HEK293T (cell line): ENCODE results near the gene EZR.
A peak's percentile ranks its signal among the peaks of the same experiment; 100 is the strongest.

Source experiments
- CTCF ChIA-PET: fragments of 350-600 bp; formaldehyde crosslinking; extraction: SDS; loops from one replicate; lab custom pipeline; 2021; ENCODE audit warnings: antibody characterized with exemption, inconsistent platforms; lab: Yijun Ruan, JAX
- POLR2A ChIA-PET: fragments of 350-600 bp; formaldehyde crosslinking; extraction: SDS; loops from one replicate; lab custom pipeline; 2020; ENCODE audit warnings: antibody characterized with exemption, inconsistent platforms; lab: Yijun Ruan, JAX
- DNase-seq: peaks from one replicate; pipeline ENCODE4 v3.0.0; 2012; ENCODE audit warnings: mixed read lengths; ENCODE audit errors: extremely low spot score
- ARNT ChIP-seq: fragments of 450-650 bp; IDR thresholded peaks from 2 replicates; pipeline ENCODE4 v1.6.1; 2017; ENCODE audit warnings: mild to moderate bottlenecking
- BHLHE40 ChIP-seq: fragments of 450-650 bp; IDR thresholded peaks from 2 replicates; pipeline ENCODE4 v1.6.1; 2016; ENCODE audit warnings: mild to moderate bottlenecking, moderate library complexity, borderline replicate concordance
- CTBP1 ChIP-seq: fragments of 450-650 bp; IDR thresholded peaks from 2 replicates; pipeline ENCODE4 v1.6.1; 2016; ENCODE audit warnings: borderline replicate concordance
- ELF4 ChIP-seq: fragments of 450-650 bp; IDR thresholded peaks from 2 replicates; pipeline ENCODE4 v1.6.1; 2017; ENCODE audit warnings: antibody characterized with exemption
- FOXA1 ChIP-seq: fragments of 450-650 bp; IDR thresholded peaks from 2 replicates; pipeline ENCODE4 v1.6.1; 2016; ENCODE audit warnings: mild to moderate bottlenecking
- FOXK2 ChIP-seq: fragments of 450-650 bp; IDR thresholded peaks from 2 replicates; pipeline ENCODE4 v1.6.1; 2016; ENCODE audit warnings: mild to moderate bottlenecking
- FOXM1 ChIP-seq: fragments of 450-650 bp; IDR thresholded peaks from 2 replicates; pipeline ENCODE4 v1.6.1; 2017; ENCODE audit warnings: mild to moderate bottlenecking, borderline replicate concordance
- HDGF ChIP-seq: fragments of 450-650 bp; IDR thresholded peaks from 2 replicates; pipeline ENCODE4 v1.6.1; 2017; ENCODE audit warnings: antibody characterized with exemption, borderline replicate concordance
- L3MBTL2 ChIP-seq: fragments of 450-650 bp; conservative IDR thresholded peaks from 2 replicates; pipeline ENCODE4 v1.6.1; 2016; ENCODE audit warnings: mild to moderate bottlenecking
- LEF1 ChIP-seq: fragments of 450-650 bp; IDR thresholded peaks from 2 replicates; pipeline ENCODE4 v1.6.1; 2017; ENCODE audit warnings: mild to moderate bottlenecking, borderline replicate concordance
- NFRKB ChIP-seq: fragments of 450-650 bp; IDR thresholded peaks from 2 replicates; pipeline ENCODE4 v1.6.1; 2016; ENCODE audit warnings: mild to moderate bottlenecking, moderate library complexity
- SP1 ChIP-seq: fragments of 450-650 bp; IDR thresholded peaks from 2 replicates; pipeline ENCODE4 v1.6.1; 2017
- SUZ12 ChIP-seq: fragments of 450-650 bp; IDR thresholded peaks from 2 replicates; pipeline ENCODE4 v1.6.1; 2016; ENCODE audit warnings: mild to moderate bottlenecking
- TARDBP ChIP-seq: fragments of 450-650 bp; IDR thresholded peaks from 2 replicates; pipeline ENCODE4 v1.6.1; 2016
- ZNF384 ChIP-seq: fragments of 450-650 bp; IDR thresholded peaks from 2 replicates; pipeline ENCODE4 v1.6.1; 2016
- TF ChIP-seq, protein P1 (sequence below): fragments of 450-650 bp; IDR thresholded peaks from 2 replicates; pipeline ENCODE4 v1.6.1; 2016

The EZR gene

DNA sequence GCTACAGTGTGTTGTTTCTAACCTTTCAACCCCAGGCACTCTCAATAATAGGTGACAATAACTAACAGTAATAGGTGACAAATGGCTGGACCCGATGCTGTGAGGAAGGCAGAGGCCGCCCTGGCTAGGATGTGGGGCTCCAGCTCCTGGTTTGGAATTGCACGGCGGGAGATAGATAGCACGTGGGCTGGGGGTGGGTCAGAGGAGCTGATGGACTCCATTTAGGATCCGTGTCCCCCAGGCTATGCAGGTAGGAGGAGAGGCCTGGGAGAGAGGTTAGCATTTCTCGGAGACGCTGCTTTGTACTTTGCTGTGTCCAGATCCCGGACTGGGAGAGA, 61.4 kb downstream of the EZR start:
- ChIA-PET CTCF (interaction anchor here (0.6 kb wide), 1 partner anchor 112 kb away, joined by 3 read pairs; no protein-coding TSS in a partner anchor), POLR2A (no interaction called here)
- no peak for DNase-seq
- TF ChIP-seq TARDBP (no peak), ELF4 (no peak), HDGF (no peak), L3MBTL2 (peak; percentile 40)
- TF ChIP-seq, protein P1, sequence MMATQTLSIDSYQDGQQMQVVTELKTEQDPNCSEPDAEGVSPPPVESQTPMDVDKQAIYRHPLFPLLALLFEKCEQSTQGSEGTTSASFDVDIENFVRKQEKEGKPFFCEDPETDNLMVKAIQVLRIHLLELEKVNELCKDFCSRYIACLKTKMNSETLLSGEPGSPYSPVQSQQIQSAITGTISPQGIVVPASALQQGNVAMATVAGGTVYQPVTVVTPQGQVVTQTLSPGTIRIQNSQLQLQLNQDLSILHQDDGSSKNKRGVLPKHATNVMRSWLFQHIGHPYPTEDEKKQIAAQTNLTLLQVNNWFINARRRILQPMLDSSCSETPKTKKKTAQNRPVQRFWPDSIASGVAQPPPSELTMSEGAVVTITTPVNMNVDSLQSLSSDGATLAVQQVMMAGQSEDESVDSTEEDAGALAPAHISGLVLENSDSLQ, result no peak

DNA sequence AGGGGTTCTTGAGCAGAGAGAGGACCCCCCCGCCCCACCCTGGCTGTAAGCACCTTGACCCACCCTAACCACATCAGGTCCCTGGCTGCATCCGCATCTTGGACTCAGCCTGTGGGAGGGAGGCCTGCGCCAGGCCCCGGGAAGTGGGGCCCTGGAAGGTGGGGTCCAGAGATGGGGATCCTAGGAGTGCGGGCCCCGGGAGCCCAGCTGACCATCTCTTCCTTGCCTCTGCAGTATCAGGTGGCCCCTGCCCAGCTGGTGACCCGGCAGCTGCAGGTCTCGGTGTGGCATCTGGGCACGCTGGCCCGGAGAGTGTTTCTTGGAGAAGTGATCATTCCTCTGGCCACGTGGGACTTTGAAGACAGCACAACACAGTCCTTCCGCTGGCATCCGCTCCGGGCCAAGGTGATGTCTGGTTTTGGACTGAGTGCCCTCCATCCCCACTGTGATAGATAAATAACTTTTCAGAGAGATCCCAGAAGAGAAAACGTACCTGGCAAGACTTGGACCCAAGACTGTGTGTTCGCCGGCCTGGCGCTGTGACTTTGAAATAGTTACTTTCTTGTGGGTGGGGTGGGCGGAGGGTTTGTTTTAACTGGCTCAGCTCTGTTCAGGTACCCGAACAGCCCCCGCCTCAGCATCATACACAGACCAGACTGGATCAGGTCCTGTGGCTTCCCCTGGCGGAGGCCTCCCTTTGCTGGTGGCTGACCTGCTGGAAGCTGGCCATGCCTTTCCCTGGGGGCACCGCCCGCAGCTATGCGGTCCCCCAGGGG, 62.0 kb downstream of the EZR start:
- TF ChIP-seq L3MBTL2 (no peak), NFRKB (no peak)
- no peak for DNase-seq
- ChIA-PET CTCF (no interaction called here), POLR2A (no interaction called here)

DNA sequence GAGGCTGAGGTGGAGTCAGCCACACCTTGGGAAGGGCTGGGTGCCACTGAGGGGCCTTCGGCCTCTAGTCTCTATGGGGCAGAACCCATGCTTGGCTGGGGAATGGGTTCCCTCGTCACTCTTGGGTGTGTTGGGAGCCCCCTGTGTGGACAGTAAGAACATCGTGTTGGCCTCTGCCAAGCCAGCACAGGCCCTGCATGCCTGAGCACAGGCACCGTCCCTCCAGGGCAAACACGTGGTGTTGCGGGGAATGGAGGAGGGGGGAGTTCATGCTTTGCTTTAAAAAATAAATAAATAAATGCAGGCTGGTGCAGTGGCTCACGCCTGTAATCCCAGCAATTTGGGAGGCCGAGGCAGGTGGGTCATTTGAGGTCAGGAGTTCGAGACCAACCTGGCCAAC, 63.0 kb downstream of the EZR start:
- ChIA-PET POLR2A (no interaction called here), CTCF (no interaction called here)
- no peak for DNase-seq
- TF ChIP-seq NFRKB (no peak), SP1 (no peak), TARDBP (no peak), SUZ12 (no peak), LEF1 (no peak), BHLHE40 (no peak)

DNA sequence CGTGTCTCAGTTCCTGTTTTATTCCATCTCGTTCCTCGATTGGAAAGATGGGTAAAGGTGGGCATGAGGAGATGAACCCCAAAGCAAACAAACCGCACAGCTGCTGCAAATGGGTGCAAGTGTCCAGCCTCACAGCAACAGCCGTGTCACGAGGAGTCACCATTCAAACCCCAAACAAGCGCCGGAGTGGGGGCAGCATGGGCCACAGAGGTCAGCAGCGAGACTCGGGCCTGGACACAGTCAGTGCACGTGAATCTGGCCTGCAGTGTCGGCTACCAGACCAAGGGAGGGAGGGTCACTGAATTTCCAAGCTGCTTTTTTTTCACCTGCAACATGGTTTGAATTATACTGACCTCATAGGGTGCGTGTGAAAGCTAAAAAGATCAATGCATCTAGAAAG, 63.5 kb downstream of the EZR start:
- ChIA-PET POLR2A (no interaction called here), CTCF (no interaction called here)
- TF ChIP-seq LEF1 (no peak), ELF4 (no peak), FOXA1 (no peak), FOXK2 (no peak), FOXM1 (no peak), L3MBTL2 (no peak), CTBP1 (no peak), HDGF (no peak), BHLHE40 (no peak), SUZ12 (no peak), ZNF384 (no peak), TARDBP (no peak)
- no peak for DNase-seq

DNA sequence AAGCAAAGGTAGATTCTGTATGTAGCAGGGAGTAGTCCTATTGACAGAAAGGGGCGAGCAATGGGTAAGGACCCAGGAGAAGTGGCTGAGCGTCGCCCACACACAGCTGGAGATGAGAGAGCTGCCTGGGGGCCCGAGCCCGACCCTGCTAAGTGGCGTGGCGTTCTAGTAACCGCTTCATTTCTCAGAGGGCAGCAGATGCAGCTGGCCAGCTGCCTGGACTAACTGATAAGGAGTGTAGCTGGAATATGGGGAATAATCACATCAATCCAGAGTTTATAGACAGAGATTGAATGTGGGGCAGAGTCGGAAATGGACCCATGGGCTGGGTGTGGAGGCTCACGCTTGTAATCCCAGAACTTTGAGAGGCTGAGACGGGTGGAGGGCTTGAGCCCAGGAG, 64.4 kb downstream of the EZR start:
- ChIA-PET CTCF (no interaction called here), POLR2A (no interaction called here)
- TF ChIP-seq TARDBP, result no peak
- no peak for TF ChIP-seq ELF4
- no peak for TF ChIP-seq FOXK2
- TF ChIP-seq L3MBTL2, result no peak
- no peak for TF ChIP-seq HDGF
- no peak for TF ChIP-seq ZNF384
- TF ChIP-seq SP1, result no peak
- no peak for TF ChIP-seq BHLHE40
- no peak for TF ChIP-seq FOXA1
- no peak for TF ChIP-seq ARNT
- TF ChIP-seq FOXM1, result no peak
- TF ChIP-seq LEF1, result no peak
- TF ChIP-seq SUZ12, result no peak
- TF ChIP-seq CTBP1, result no peak
- TF ChIP-seq NFRKB, result no peak
- TF ChIP-seq, protein P1, result no peak
- DNase-seq, result no peak

DNA sequence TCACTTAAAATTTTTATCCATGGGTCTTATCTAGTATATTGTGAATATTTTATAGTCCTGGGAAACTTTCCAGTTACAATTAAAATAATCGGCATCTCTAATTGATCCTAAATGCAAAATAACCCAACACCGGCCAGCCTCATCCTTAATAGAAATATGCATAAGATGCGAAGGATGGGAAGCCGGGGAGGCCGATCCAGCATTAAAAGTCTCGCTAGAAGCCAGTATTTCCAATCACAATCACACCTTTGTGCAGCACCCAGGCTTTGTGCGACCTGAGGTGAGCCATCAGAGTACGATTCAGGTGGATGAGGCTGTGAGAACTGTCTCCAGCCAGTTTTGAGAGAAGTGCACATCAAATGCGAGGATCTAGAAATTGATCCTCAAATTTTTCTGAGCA, 65.4 kb downstream of the EZR start:
- TF ChIP-seq HDGF, result no peak
- no peak for TF ChIP-seq FOXK2
- DNase-seq, result no peak
- ChIA-PET POLR2A (no interaction called here), CTCF (no interaction called here)

DNA sequence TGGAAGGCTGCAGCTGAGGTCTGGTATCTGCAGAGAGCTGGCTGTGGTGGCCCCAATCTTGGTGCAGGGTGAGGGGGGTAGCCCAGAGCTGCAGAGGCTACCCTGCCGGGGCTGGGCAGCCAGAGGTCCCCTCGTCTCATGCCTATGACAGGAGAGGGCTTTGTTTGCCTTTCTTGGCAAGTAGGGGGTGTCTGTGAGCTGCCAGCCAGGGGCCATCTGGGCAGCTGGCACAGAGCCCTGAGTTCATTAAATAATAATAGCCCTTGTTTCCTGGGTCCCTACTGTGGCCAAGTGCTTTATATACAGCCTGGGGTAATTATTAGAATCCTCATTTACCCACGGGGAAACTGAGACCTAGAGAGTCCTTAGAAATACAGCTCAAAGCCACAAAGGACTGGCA, 66.6 kb downstream of the EZR start:
- TF ChIP-seq FOXA1, result no peak
- TF ChIP-seq LEF1, result no peak
- no peak for TF ChIP-seq L3MBTL2
- TF ChIP-seq FOXK2, result no peak
- TF ChIP-seq NFRKB, result no peak
- no peak for TF ChIP-seq ELF4
- TF ChIP-seq ARNT, result no peak
- no peak for TF ChIP-seq SP1
- TF ChIP-seq TARDBP, result no peak
- no peak for TF ChIP-seq HDGF
- TF ChIP-seq FOXM1, result no peak
- TF ChIP-seq CTBP1, result no peak
- no peak for TF ChIP-seq BHLHE40
- ChIA-PET CTCF (interaction anchor here (1.0 kb wide), 1 partner anchor 46 kb away, joined by 3 read pairs; no protein-coding TSS in a partner anchor), POLR2A (no interaction called here)
- peak; percentile 6 for DNase-seq

DNA sequence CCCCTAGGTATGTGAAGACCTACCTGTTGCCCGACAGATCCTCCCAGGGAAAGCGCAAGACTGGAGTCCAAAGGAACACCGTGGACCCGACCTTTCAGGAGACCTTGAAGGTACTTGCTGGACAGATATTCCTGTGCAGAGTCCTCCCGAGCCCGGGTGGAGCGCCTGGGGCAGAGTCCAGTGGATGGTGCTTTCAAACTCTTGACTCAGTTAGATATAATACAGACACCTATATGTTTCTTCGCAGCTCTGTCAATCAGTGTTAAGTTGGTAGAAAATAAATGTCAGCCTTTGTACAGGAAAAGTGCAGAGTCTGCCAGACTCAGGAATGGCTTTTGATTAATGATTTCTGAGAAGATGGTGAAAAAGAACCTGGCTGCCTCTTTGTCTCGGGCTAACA, 67.2 kb downstream of the EZR start:
- no peak for DNase-seq
- CTCF ChIA-PET, result no interaction called here
- TF ChIP-seq FOXM1 (no peak), SUZ12 (no peak), ARNT (no peak), FOXK2 (no peak), NFRKB (no peak), CTBP1 (no peak), BHLHE40 (no peak), L3MBTL2 (no peak)
- TF ChIP-seq, protein P1, result no peak
- POLR2A ChIA-PET, result no interaction called here
